H1 (cell line): ENCODE data around the gene SYK. TPM values are rescaled to one million over a fixed set of nuclear protein-coding genes. Genes with fewer than 3 reads are reported as not detected.

Experiments
- CTCF ChIA-PET: fragments of 300-600 bp; sonication (Branson Sonifier 250); formaldehyde crosslinking; loops from one replicate; lab custom pipeline; 2021; ENCODE audit not compliant: partially characterized antibody; lab: Charles Lee
- POLR2A ChIA-PET: fragments of 300-600 bp; sonication (Branson Sonifier 250); formaldehyde crosslinking; loops from one replicate; lab custom pipeline; 2021; ENCODE audit warnings: inconsistent platforms; ENCODE audit not compliant: partially characterized antibody; lab: Charles Lee
- DNase-seq, 2 experiments: peaks; one replicate each; pipeline versions ENCODE4 v3.0.0 to v3.0.0-alpha.2; 2010 to 2022; ENCODE audit warnings: low spot score in 2 of 2, low read depth in 1 of 2, mixed read lengths in 1 of 2
- FAIRE-seq: peaks from 2 replicates; lab custom pipeline; 2011; peaks lifted over from hg19 to GRCh38; lab: Jason Lieb, UNC
- H2AFZ ChIP-seq: 2 replicates; pipeline ENCODE4 v1.8.1; 2012; ENCODE audit warnings: low read length, inconsistent platforms
- H2AK5ac ChIP-seq: 2 replicates; pipeline ENCODE4 v1.6.1; 2013; ENCODE audit warnings: low read depth, low read length
- H2BK120ac ChIP-seq: replicated peaks from 2 replicates; pipeline ENCODE3; 2013; ENCODE audit warnings: low read depth, low read length, inconsistent platforms
- H2BK12ac ChIP-seq: 2 replicates; pipeline ENCODE4 v1.6.1; 2013; ENCODE audit warnings: low read depth, low read length
- H2BK15ac ChIP-seq: 2 replicates; pipeline ENCODE4 v1.6.1; 2013; ENCODE audit warnings: low read length
- H2BK20ac ChIP-seq: 2 replicates; pipeline ENCODE4 v1.6.1; 2013; ENCODE audit warnings: low read length
- H2BK5ac ChIP-seq: 2 replicates; pipeline ENCODE4 v1.6.1; 2013; ENCODE audit warnings: low read depth, low read length
- H3K14ac ChIP-seq: 2 replicates; pipeline ENCODE4 v1.6.1; 2013; ENCODE audit warnings: inconsistent platforms; ENCODE audit not compliant: insufficient read length
- H3K18ac ChIP-seq: 2 replicates; pipeline ENCODE4 v1.6.1; 2013; ENCODE audit warnings: low read length; ENCODE audit errors: extremely low read depth
- H3K23ac ChIP-seq: 2 replicates; pipeline ENCODE4 v1.6.1; 2013; ENCODE audit warnings: inconsistent platforms; ENCODE audit not compliant: insufficient read length
- H3K23me2 ChIP-seq: 2 replicates; pipeline ENCODE4 v1.6.1; 2013; ENCODE audit warnings: low read depth, low read length
- H3K27ac ChIP-seq: 2 replicates; pipeline ENCODE4 v1.6.1; 2011; ENCODE audit warnings: low read depth, low read length, inconsistent platforms
- H3K27me3 ChIP-seq, 4 experiments: replicated peaks in 1 of 4; 1 replicate in 1 of 4; 2 replicates in 3 of 4; pipeline versions ENCODE4 v1.6.1 to v1.8.1; 2011 to 2013; ENCODE audit warnings: low read length in 3 of 4, mild to moderate bottlenecking in 3 of 4, inconsistent platforms in 2 of 4, mixed read lengths in 2 of 4, moderate library complexity in 1 of 4; ENCODE audit not compliant: control insufficient read depth in 3 of 4, insufficient read depth in 3 of 4; ENCODE audit errors: extremely low read depth in 1 of 4
- H3K36me3 ChIP-seq, 4 experiments: 2 replicates each; pipeline versions ENCODE4 v1.6.1 to v1.8.1; 2011 to 2013; ENCODE audit warnings: mild to moderate bottlenecking in 4 of 4, low read length in 3 of 4, moderate library complexity in 2 of 4, control low read depth in 1 of 4, inconsistent platforms in 1 of 4; ENCODE audit not compliant: insufficient read depth in 4 of 4, control insufficient read depth in 2 of 4
- H3K4ac ChIP-seq: replicated peaks from 2 replicates; pipeline ENCODE3; 2013; ENCODE audit warnings: low read length, low read depth, mixed read lengths, inconsistent platforms; ENCODE audit not compliant: insufficient read length
- H3K4me1 ChIP-seq, 4 experiments: replicated peaks in 1 of 4; 1 replicate in 1 of 4; 2 replicates in 3 of 4; pipeline versions ENCODE4 v1.6.1 to v1.8.1; 2011 to 2013; ENCODE audit warnings: low read length in 3 of 4, inconsistent platforms in 2 of 4, mixed read lengths in 1 of 4; ENCODE audit not compliant: insufficient read depth in 4 of 4, control insufficient read depth in 3 of 4
- H3K4me2 ChIP-seq, 2 experiments: 2 replicates each; pipeline versions ENCODE4 v1.6.1 to v1.8.1; 2011 to 2013; ENCODE audit warnings: low read depth in 2 of 2, low read length in 2 of 2, control low read depth in 1 of 2, inconsistent platforms in 1 of 2, mild to moderate bottlenecking in 1 of 2; ENCODE audit not compliant: insufficient read depth in 1 of 2
- H3K4me3 ChIP-seq, 4 experiments: fragments of 200-600, 300-600 bp in 1 of 4; sonication (generic), shearing (Covaris generic), sonication (Bioruptor Twin) in 1 of 4; 2 replicates each; pipeline versions ENCODE4 v1.5.1 to v1.8.1; 2011 to 2016; ENCODE audit warnings: low read length in 4 of 4, low read depth in 3 of 4, control low read depth in 2 of 4, inconsistent platforms in 2 of 4, mild to moderate bottlenecking in 2 of 4, mixed read lengths in 1 of 4, moderate library complexity in 1 of 4; ENCODE audit not compliant: insufficient read depth in 2 of 4; ENCODE audit errors: extremely low read depth in 1 of 4
- H3K56ac ChIP-seq: replicated peaks from 2 replicates; pipeline ENCODE3; 2013; ENCODE audit warnings: low read depth, mild to moderate bottlenecking, mixed read lengths, low read length, inconsistent platforms; ENCODE audit not compliant: insufficient read length
- H3K79me1 ChIP-seq: 2 replicates; pipeline ENCODE4 v1.6.1; 2013; ENCODE audit warnings: low read depth, low read length, control low read depth
- H3K79me2 ChIP-seq, 2 experiments: 2 replicates each; pipeline versions ENCODE4 v1.6.1 to v1.8.1; 2012 to 2013; ENCODE audit warnings: low read length in 2 of 2, mild to moderate bottlenecking in 2 of 2, inconsistent platforms in 1 of 2; ENCODE audit not compliant: insufficient read depth in 2 of 2, control insufficient read depth in 1 of 2
- H3K9ac ChIP-seq, 4 experiments: replicated peaks in 1 of 4; 1 replicate in 1 of 4; 2 replicates in 3 of 4; pipeline versions ENCODE4 v1.6.1 to v1.8.1; 2011 to 2013; ENCODE audit warnings: low read depth in 3 of 4, low read length in 3 of 4, control low read depth in 2 of 4, mild to moderate bottlenecking in 2 of 4, moderate library complexity in 2 of 4, inconsistent platforms in 1 of 4; ENCODE audit errors: extremely low read depth in 1 of 4
- H3K9me3 ChIP-seq, 2 experiments: 2 replicates each; pipeline versions ENCODE4 v1.6.1 to v1.8.1; 2012 to 2013; ENCODE audit warnings: mild to moderate bottlenecking in 2 of 2, moderate library complexity in 2 of 2, control low read depth in 1 of 2, inconsistent platforms in 1 of 2, low read depth in 1 of 2, low read length in 1 of 2, mixed read lengths in 1 of 2; ENCODE audit not compliant: insufficient read depth in 2 of 2
- H4K20me1 ChIP-seq, 2 experiments: replicated peaks in 1 of 2; 2 replicates each; pipeline versions ENCODE3 to v1.8.1; 2011 to 2013; ENCODE audit warnings: inconsistent platforms in 2 of 2, low read length in 2 of 2, mild to moderate bottlenecking in 1 of 2; ENCODE audit not compliant: insufficient read depth in 2 of 2, control insufficient read depth in 1 of 2
- H4K5ac ChIP-seq: 2 replicates; pipeline ENCODE4 v1.6.1; 2013; ENCODE audit warnings: low read length, low read depth, mixed read lengths, inconsistent platforms; ENCODE audit not compliant: insufficient read length
- H4K8ac ChIP-seq: 2 replicates; pipeline ENCODE4 v1.8.0; 2013; ENCODE audit warnings: mild to moderate bottlenecking, moderate library complexity, low read length, inconsistent platforms; ENCODE audit not compliant: insufficient read depth; ENCODE audit errors: extremely low read depth
- H4K91ac ChIP-seq: replicated peaks from 2 replicates; pipeline ENCODE3; 2013; ENCODE audit warnings: low read length, mixed read lengths, inconsistent platforms; ENCODE audit not compliant: insufficient read length
- ASH2L ChIP-seq: fragments of 200-600, 300-600 bp; sonication (generic); IDR thresholded peaks from one replicate; pipeline ENCODE4 v1.7.1; 2017; ENCODE audit warnings: low read length
- CBX5 ChIP-seq: fragments of 300-800, 300-1000 bp; sonication (generic); IDR thresholded peaks from 2 replicates; pipeline ENCODE4 v1.7.1; 2016; ENCODE audit warnings: antibody characterized with exemption, low read length, low read depth
- JUND ChIP-seq: IDR thresholded peaks from 2 replicates; pipeline ENCODE4 v1.6.1; 2011; ENCODE audit warnings: mild to moderate bottlenecking, improper control_type of control experiment, low read length
- POLR2AphosphoS5 ChIP-seq: IDR thresholded peaks from 2 replicates; pipeline ENCODE4 v1.6.1; 2011; ENCODE audit warnings: low read depth, low read length
- TEAD4 ChIP-seq: IDR thresholded peaks from 2 replicates; pipeline ENCODE4 v1.6.1; 2012; ENCODE audit warnings: low read depth, low read length, inconsistent platforms, mixed read lengths
- YY1 ChIP-seq: IDR thresholded peaks from 2 replicates; pipeline ENCODE4 v1.6.1; 2011; ENCODE audit warnings: low read depth, mild to moderate bottlenecking, low read length
- WGBS, 2 experiments: shearing (Covaris generic) in 1 of 2; methylation state at CpG; one replicate each; pipeline versions ENCODE4 v1.1.6 to v1.1.7; 2013 to 2015; ENCODE audit warnings: low lambda C conversion rate in 2 of 2, mixed read lengths in 2 of 2, inconsistent platforms in 1 of 2, low coverage in 1 of 2, missing lambda C conversion rate in 1 of 2; ENCODE audit not compliant: insufficient replicate concordance in 2 of 2, insufficient coverage in 1 of 2, insufficient read length in 1 of 2; ENCODE audit errors: extremely low coverage in 1 of 2, missing lambda C conversion rate in 1 of 2; 5-methylcytosine and 5-hydroxymethylcytosine counted together
- polyA plus RNA-seq, 7 experiments: library from polyadenylated mRNA; depleted of rRNA in 3 of 7; stranded (reverse) in 5 of 7; unstranded in 2 of 7; fragments of >200 nt in 5 of 7; fragments of 200-250 nt in 2 of 7; gene quantifications; 1 replicate in 5 of 7; 2 replicates in 1 of 7; 4 replicates in 1 of 7; pipeline versions ENCODE4 v1.2.1 to v1.2.3, GENCODE V29; 2011 to 2013; ENCODE audit warnings: missing spikeins in 2 of 7, mixed read lengths in 2 of 7
- total RNA-seq: library from RNA; stranded (reverse); fragmentation: NEBNext Ultra II Directional; extraction: Animal tissue kit (Norgen Biotek cat#: 25700); gene quantifications from 2 replicates; pipeline ENCODE4 v1.2.1, GENCODE V29; 2021

Gene SYK
- total and polyA plus RNA-seq, 2 of the 8 experiments (the other 6 are each of a cell fraction or from before 2014, with no cell fraction given) = 1.5 to 4.4 TPM

- Histone ChIP-seq H2BK20ac (no peak overlapping the region), H3K9ac (no peak overlapping the region), H4K5ac (no peak overlapping the region), H2AK5ac (no peak overlapping the region), H4K8ac (no peak overlapping the region), H2BK12ac (no peak overlapping the region), H3K27me3 (peaks cover 0 to 6% (median 0%) of the 10 kb centered on the region in 4 experiments; a peak in 3 of 7 replicates), H4K91ac (no peak overlapping the region), H3K23ac (no peak overlapping the region), H3K23me2 (no peaks in the 10 kb centered on the region), H2BK15ac (no peak overlapping the region), H4K20me1 (peaks cover 0 to 2% of the 10 kb centered on the region in 2 experiments), H3K56ac (no peak overlapping the region), H3K79me2 (no peaks in the 10 kb centered on the region), H3K4ac (no peak overlapping the region), H3K9me3 (no peaks in the 10 kb centered on the region), H3K18ac (no peak overlapping the region), H3K79me1 (no peaks in the 10 kb centered on the region; the same call in 1 of the 2 replicates), H3K36me3 (no peaks in the 10 kb centered on the region), H3K4me1 (no peaks in the 10 kb centered on the region; a peak in 3 of 7 replicates), H3K27ac (no peak overlapping the region), H3K4me3 (no peak overlapping the region), H2BK5ac (no peak overlapping the region), H2BK120ac (no peak overlapping the region), H3K4me2 (no peak overlapping the region), H3K14ac (no peak overlapping the region), H2AFZ (no peak overlapping the region)
- DNase-seq (no peak), FAIRE-seq (no peak)
- 90% methylated on average over 2 of the region's 2 CpGs; no CpG with 5 or more reads in 1 of the 2 experiments for WGBS, 2 experiments
- POLR2A ChIA-PET = interaction anchor here (0.7 kb wide), 1 partner anchor 267 kb away, joined by 3 read pairs; no protein-coding TSS in a partner anchor
- TF ChIP-seq CBX5 (no peak), JUND (no peak), YY1 (no peak), POLR2AphosphoS5 (no peak), ASH2L (no peak), TEAD4 (no peak)
- CTCF ChIA-PET = interaction anchor here (0.9 to 1.2 kb wide), 3 partner anchors 9 to 103 kb away, joined by 3 to 4 read pairs (median 3); no protein-coding TSS in a partner anchor
Observed at GRCh38 chr9:90813523-90813922, 11.9 kb downstream of the SYK start.
